ENCODE data around the gene FBXO38.

The FBXO38 gene

GRCh38 chr5:148383564-148384379, at the start of gene FBXO38:
TSS of gene FBXO38 (plus strand) at chr5:148383958. CDS start at chr5:148394777, 10,819 bp downstream.
- peak; percentile 97 for DNase-seq (ENCODE audit: low read depth, low spot score)
- peak within 1 kb of the TSS; percentile 66 for H3K4me3 ChIP-seq (ENCODE audit: low read depth, low read length)
- in situ Hi-C loops (cut with HindIII; ENCODE audit: low sequenced_read_pairs) = no loop called here
- no peak for TF ChIP-seq CTCF (IDR thresholded peaks at IDR 0.05; ENCODE audit: low read depth, low read length)

GRCh38 chr5:148335259-148335658, 48.5 kb upstream of the FBXO38 start, which contains the start of gene SPINK9:
TSS of gene SPINK9 (plus strand) at chr5:148335559. CDS start at chr5:148335614, 55 bp downstream.
- no peak for TF ChIP-seq CTCF (IDR thresholded peaks at IDR 0.05; ENCODE audit: low read depth, low read length)
- no peak for DNase-seq (ENCODE audit: low read depth, low spot score)
- no peak within 1 kb of the TSS for H3K4me3 ChIP-seq (ENCODE audit: low read depth, low read length)
- in situ Hi-C loops (cut with HindIII; ENCODE audit: low sequenced_read_pairs) = no loop called here

GRCh38 chr5:148336704-148337435, 46.9 kb upstream of the FBXO38 start:
- DNase-seq (ENCODE audit: low read depth, low spot score) = no peak
- H3K4me3 ChIP-seq (ENCODE audit: low read depth, low read length) = no peak overlapping the region
- TF ChIP-seq CTCF (IDR thresholded peaks at IDR 0.05; ENCODE audit: low read depth, low read length) = no peak
- in situ Hi-C loops (cut with HindIII; ENCODE audit: low sequenced_read_pairs) = no loop called here

- H3K4me3 ChIP-seq (ENCODE audit: low read depth, low read length) = no peak overlapping the region
- TF ChIP-seq CTCF (IDR thresholded peaks at IDR 0.05; ENCODE audit: low read depth, low read length) = no peak
- DNase-seq (ENCODE audit: low read depth, low spot score) = no peak
- in situ Hi-C loops (cut with HindIII; ENCODE audit: low sequenced_read_pairs) = no loop called here
These were observed 41.2 kb upstream of the FBXO38 start for GRCh38 chr5:148342371-148343045.

- no peak for DNase-seq (ENCODE audit: low read depth, low spot score)
- no peak overlapping the region for H3K4me3 ChIP-seq (ENCODE audit: low read depth, low read length)
- no peak for TF ChIP-seq CTCF (IDR thresholded peaks at IDR 0.05; ENCODE audit: low read depth, low read length)
- in situ Hi-C loops (cut with HindIII; ENCODE audit: low sequenced_read_pairs) = no loop called here
These were observed 40.7 kb upstream of the FBXO38 start for GRCh38 chr5:148343046-148343407.
